Activated CD8-positive, alpha-beta memory T cell treated with anti-CD3 and anti-CD28 coated beads, Interleukin-2, amount 50 U/mL, for 24 hours (primary cell): ENCODE results near the gene EPS8L3.
"Not testable (repeated sequence)": the region's sequence is repeated elsewhere in the genome, so short reads cannot be mapped to it uniquely, and the experiment has no call there.

ENCODE experiments used
- DNase-seq: peaks from one replicate; pipeline ENCODE4 v3.0.0-alpha.2; 2020; ENCODE audit errors: extremely low read depth

The EPS8L3 gene

GRCh38 chr1:109780982-109781381 is 17.3 kb upstream of the EPS8L3 start:
- no peak for DNase-seq

- no peak for DNase-seq
Measured at GRCh38 chr1:109777980-109778625, 14.4 kb upstream of the EPS8L3 start.

- no peak for DNase-seq
Measured at GRCh38 chr1:109777436-109777835, 13.7 kb upstream of the EPS8L3 start.

GRCh38 chr1:109776911-109777310 is 13.2 kb upstream of the EPS8L3 start:
- DNase-seq, result peak; percentile 51

- no peak for DNase-seq
Measured at GRCh38 chr1:109776206-109776835, 12.6 kb upstream of the EPS8L3 start.

- DNase-seq, result no peak
Measured at GRCh38 chr1:109775398-109775797, 11.7 kb upstream of the EPS8L3 start.

- DNase-seq, result no peak
Measured at GRCh38 chr1:109773900-109774485, 10.3 kb upstream of the EPS8L3 start.

- peak; percentile 39 for DNase-seq
Measured at GRCh38 chr1:109773203-109773899, 9.6 kb upstream of the EPS8L3 start.

GRCh38 chr1:109772658-109773202 is 9.0 kb upstream of the EPS8L3 start:
- DNase-seq, result no peak

GRCh38 chr1:109771712-109772657 is 8.3 kb upstream of the EPS8L3 start:
- DNase-seq, result no peak

- no peak for DNase-seq
Measured at GRCh38 chr1:109770331-109771095, 6.8 kb upstream of the EPS8L3 start.

GRCh38 chr1:109769330-109770078 is 5.8 kb upstream of the EPS8L3 start:
- DNase-seq, result no peak

GRCh38 chr1:109768820-109769219 is 5.1 kb upstream of the EPS8L3 start:
- DNase-seq, result no peak

GRCh38 chr1:109768335-109768650 is 4.6 kb upstream of the EPS8L3 start:
- DNase-seq, result no peak

GRCh38 chr1:109767637-109768334 is 4.1 kb upstream of the EPS8L3 start:
- DNase-seq, result no peak

- DNase-seq, result not testable (repeated sequence)
Measured at GRCh38 chr1:109766991-109767636, 3.4 kb upstream of the EPS8L3 start.

- no peak for DNase-seq
Measured at GRCh38 chr1:109765896-109766615, 2.3 kb upstream of the EPS8L3 start.

GRCh38 chr1:109765483-109765815 is 1.7 kb upstream of the EPS8L3 start:
- no peak for DNase-seq
